Erythroblast (primary cell): ENCODE data around the gene CAMK1G.

Source experiments
- GATA1 ChIP-seq: IDR thresholded peaks from 2 replicates; pipeline ENCODE4 v1.6.1; 2011; ENCODE audit warnings: low read depth, mild to moderate bottlenecking, control low read depth, low read length, moderate library complexity
- POLR2A ChIP-seq: IDR thresholded peaks from 2 replicates; pipeline ENCODE4 v1.6.1; 2011; ENCODE audit warnings: mild to moderate bottlenecking, low read length

- TF ChIP-seq POLR2A (no peak), GATA1 (no peak)
Measured at GRCh38 chr1:209611771-209612570, 28.5 kb downstream of the CAMK1G start.
